ENCODE data around the gene RGS6. TPM values are rescaled to one million over a fixed set of nuclear protein-coding genes. Genes with fewer than 3 reads are reported as not detected.

RGS6 gene
- total and polyA plus RNA-seq, 2 of the 4 experiments (the other 2 are of a cell fraction), result not detected

DNA sequence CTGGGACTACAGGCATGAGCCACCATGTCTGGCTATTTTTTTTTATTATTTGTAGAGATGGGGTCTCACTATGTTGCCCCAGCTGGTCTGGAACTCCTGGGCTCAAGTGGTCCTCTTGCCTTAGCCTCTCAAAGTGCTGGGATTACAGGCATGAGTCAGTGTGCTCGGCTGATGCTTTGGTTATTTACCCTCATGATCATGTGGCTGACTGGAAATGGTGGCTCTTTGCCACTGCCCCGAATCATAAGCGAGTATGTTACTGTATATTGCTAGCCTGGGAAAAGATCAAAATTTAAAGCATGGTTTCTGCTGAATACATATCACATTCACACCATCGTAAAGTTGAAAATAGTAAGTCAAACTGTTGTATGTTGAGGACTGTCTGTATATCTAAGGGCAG, 101.1 kb downstream of the RGS6 start:
- ATAC-seq (ENCODE audit: low read depth) (no peak), DNase-seq (no peak)
- H3K18ac ChIP-seq (ENCODE audit: low read depth, low read length), result no peak overlapping the region
- H4K8ac ChIP-seq (ENCODE audit: low read depth in 2 of 2, low read length in 2 of 2), result no peak overlapping the region
- no peak overlapping the region for H3K4me3 ChIP-seq (ENCODE audit: insufficient read depth, low read depth, low read length)
- ChIA-PET CTCF (no interaction called here), POLR2A (ENCODE audit: unreplicated experiment) (no interaction called here)
- no peaks in the 10 kb centered on the region for H4K20me1 ChIP-seq (ENCODE audit: insufficient read depth, low read length)
- H3K4ac ChIP-seq (ENCODE audit: low read depth, low read length), result no peak overlapping the region
- no peak overlapping the region for H2AFZ ChIP-seq (replicated peaks; ENCODE audit: low read length, poor library complexity)
- H2AK5ac ChIP-seq (ENCODE audit: low read depth, low read length), result no peak overlapping the region
- no peaks in the 10 kb centered on the region for H3K4me1 ChIP-seq (ENCODE audit: control insufficient read depth, insufficient read depth, low read length)
- H3K9me1 ChIP-seq (ENCODE audit: insufficient read depth, low read length), result no peaks in the 10 kb centered on the region
- intact Hi-C loops (cut with micrococcal nuclease) (no loop called here), dilution Hi-C loops (cut with HindIII; ENCODE audit: low sequenced_read_pairs, unreplicated experiment) (no loop called here), in situ Hi-C loops (cut with MboI; ENCODE audit: low sequenced_read_pairs) (no loop called here)
- H3K23ac ChIP-seq (ENCODE audit: low read depth, low read length), result no peak overlapping the region
- H2BK20ac ChIP-seq (ENCODE audit: low read depth, low read length), result no peak overlapping the region
- H4K91ac ChIP-seq (ENCODE audit: insufficient read depth, low read depth, low read length), result no peak overlapping the region
- H3K36me3 ChIP-seq (ENCODE audit: control insufficient read depth, insufficient read depth, low read length), result no peaks in the 10 kb centered on the region
- no peak overlapping the region for H2AK9ac ChIP-seq (replicated peaks; ENCODE audit: low read depth, low read length, poor library complexity)
- no peak overlapping the region for H3K9ac ChIP-seq (ENCODE audit: low read depth, low read length)
- no peak overlapping the region for H2BK120ac ChIP-seq (ENCODE audit: low read depth, low read length)
- H3K4me2 ChIP-seq (ENCODE audit: low read depth, low read length), result no peak overlapping the region
- no TSS peak for BruUV-seq (replicated peaks)
- no peaks in the 10 kb centered on the region for H3K9me3 ChIP-seq (ENCODE audit: control insufficient read depth, insufficient read depth, low read length)
- WGBS, 2 experiments (ENCODE audit: extremely low coverage in 2 of 2, insufficient read length in 1 of 2), result no CpG with 5 or more reads among the region's 4 CpGs
- H3K56ac ChIP-seq (ENCODE audit: extremely low read depth, insufficient read depth, low read length), result no peak overlapping the region
- H3K79me1 ChIP-seq (ENCODE audit: low read depth in 1 of 2, low read length in 2 of 2), result no peaks in the 10 kb centered on the region
- H2BK15ac ChIP-seq (ENCODE audit: low read depth, low read length), result no peak overlapping the region
- no peak overlapping the region for H2BK5ac ChIP-seq (ENCODE audit: low read depth, low read length, poor library complexity, severe bottlenecking)
- H3K14ac ChIP-seq (replicated peaks; ENCODE audit: low read depth, low read length), result no peak overlapping the region
- H3K27ac ChIP-seq (ENCODE audit: insufficient read depth, low read length), result no peak overlapping the region
- TF ChIP-seq BHLHE40 (IDR thresholded peaks at IDR 0.05; ENCODE audit: low read depth, low read length) (no peak), NFE2L2 (IDR thresholded peaks at IDR 0.05; ENCODE audit: low read depth, low read length) (no peak), POLR2A (IDR thresholded peaks at IDR 0.05; ENCODE audit: low read depth, low read length) (no peak)
- TF ChIP-seq, protein P1, sequence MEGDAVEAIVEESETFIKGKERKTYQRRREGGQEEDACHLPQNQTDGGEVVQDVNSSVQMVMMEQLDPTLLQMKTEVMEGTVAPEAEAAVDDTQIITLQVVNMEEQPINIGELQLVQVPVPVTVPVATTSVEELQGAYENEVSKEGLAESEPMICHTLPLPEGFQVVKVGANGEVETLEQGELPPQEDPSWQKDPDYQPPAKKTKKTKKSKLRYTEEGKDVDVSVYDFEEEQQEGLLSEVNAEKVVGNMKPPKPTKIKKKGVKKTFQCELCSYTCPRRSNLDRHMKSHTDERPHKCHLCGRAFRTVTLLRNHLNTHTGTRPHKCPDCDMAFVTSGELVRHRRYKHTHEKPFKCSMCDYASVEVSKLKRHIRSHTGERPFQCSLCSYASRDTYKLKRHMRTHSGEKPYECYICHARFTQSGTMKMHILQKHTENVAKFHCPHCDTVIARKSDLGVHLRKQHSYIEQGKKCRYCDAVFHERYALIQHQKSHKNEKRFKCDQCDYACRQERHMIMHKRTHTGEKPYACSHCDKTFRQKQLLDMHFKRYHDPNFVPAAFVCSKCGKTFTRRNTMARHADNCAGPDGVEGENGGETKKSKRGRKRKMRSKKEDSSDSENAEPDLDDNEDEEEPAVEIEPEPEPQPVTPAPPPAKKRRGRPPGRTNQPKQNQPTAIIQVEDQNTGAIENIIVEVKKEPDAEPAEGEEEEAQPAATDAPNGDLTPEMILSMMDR (conservative IDR thresholded peaks at IDR 0.05; ENCODE audit: low read depth, low read length), result no peak
- H4K5ac ChIP-seq (ENCODE audit: low read depth, low read length), result no peak overlapping the region
- no peaks in the 10 kb centered on the region for H3K27me3 ChIP-seq (ENCODE audit: control insufficient read depth, insufficient read depth, low read length)
